HepG2 (cell line): ENCODE data around the gene UAP1L1. TPM values are rescaled to one million over a fixed set of nuclear protein-coding genes. Genes with fewer than 3 reads are reported as not detected.

Experiments
- ARID3A ChIP-seq: IDR thresholded peaks from 2 replicates; pipeline ENCODE4 v1.6.1; 2012; ENCODE audit warnings: low read depth, low read length, improper control_type of control experiment
- ATRX ChIP-seq: sonication (generic); formaldehyde crosslinking; IDR thresholded peaks from 2 replicates; pipeline ENCODE4 v1.4.0; 2020; ENCODE audit warnings: missing genetic modification reagents, borderline replicate concordance
- EZH2 ChIP-seq: conservative IDR thresholded peaks from 2 replicates; pipeline ENCODE4 v1.6.1; 2012; ENCODE audit warnings: mild to moderate bottlenecking, low read depth, low read length, moderate library complexity
- GTF2F1 ChIP-seq: fragments of 150-350 bp; IDR thresholded peaks from 2 replicates; pipeline ENCODE4 v1.6.1; 2014; ENCODE audit warnings: low read length
- HIC2 ChIP-seq: sonication (generic); formaldehyde crosslinking; IDR thresholded peaks from 2 replicates; pipeline ENCODE4 v1.9.0; 2022; ENCODE audit warnings: low read depth, missing genetic modification reagents
- IKZF4 ChIP-seq: sonication (generic); formaldehyde crosslinking; IDR thresholded peaks from 2 replicates; pipeline ENCODE4 v1.5.1; 2020; ENCODE audit warnings: borderline replicate concordance, mild to moderate bottlenecking, low read depth, missing genetic modification reagents; ENCODE audit errors: not compliant biosample characterization
- MTERF4 ChIP-seq: sonication (generic); formaldehyde crosslinking; IDR thresholded peaks from 2 replicates; pipeline ENCODE4 v1.8.0; 2023; ENCODE audit warnings: mild to moderate bottlenecking, missing genetic modification reagents
- PHF5A ChIP-seq: IDR thresholded peaks from one replicate; pipeline ENCODE4 v1.6.1; 2018; ENCODE audit warnings: low read depth, missing genetic modification reagents; ENCODE audit not compliant: unreplicated experiment
- PRMT3 ChIP-seq: sonication (generic); formaldehyde crosslinking; IDR thresholded peaks from 2 replicates; pipeline ENCODE4 v1.8.1; 2022; ENCODE audit warnings: low read depth, mild to moderate bottlenecking, moderate library complexity, missing genetic modification reagents, borderline replicate concordance
- RBM22 ChIP-seq: fragments of 200-400 bp; formaldehyde crosslinking; optimal IDR thresholded peaks from 2 replicates; pipeline ENCODE3; 2017; ENCODE audit warnings: mild to moderate bottlenecking, low read length, moderate library complexity
- ZFP62 ChIP-seq: sonication (generic); formaldehyde crosslinking; IDR thresholded peaks from 2 replicates; pipeline ENCODE4 v1.4.0; 2020; ENCODE audit warnings: missing genetic modification reagents
- ZMAT5 ChIP-seq: sonication (generic); formaldehyde crosslinking; IDR thresholded peaks from 2 replicates; pipeline ENCODE4 v1.5.0; 2020; ENCODE audit warnings: mild to moderate bottlenecking, low read depth, missing genetic modification reagents, borderline replicate concordance
- ZNF121 ChIP-seq: sonication (generic); formaldehyde crosslinking; IDR thresholded peaks from 2 replicates; pipeline ENCODE4 v1.5.0; 2020; ENCODE audit warnings: mild to moderate bottlenecking, missing genetic modification reagents
- ZNF800 ChIP-seq: sonication (generic); formaldehyde crosslinking; IDR thresholded peaks from 2 replicates; pipeline ENCODE4 v1.4.0; 2020; ENCODE audit warnings: missing genetic modification reagents
- polyA plus RNA-seq, 8 experiments: library from polyadenylated mRNA; depleted of rRNA in 3 of 8; stranded (reverse) in 7 of 8; unstranded in 1 of 8; fragments of >200 nt; fragmentation: Illumina TruSeq in 4 of 8; extraction: Trizol in 4 of 8; gene quantifications; 2 replicates each; pipeline versions ENCODE4 v1.2.1 to v1.2.3, GENCODE V29; 2011 to 2016; ENCODE audit warnings: low read depth in 4 of 8, missing spikeins in 1 of 8, mixed read lengths in 1 of 8; ENCODE audit not compliant: insufficient read depth in 1 of 8
- total RNA-seq, 5 experiments: library from RNA; depleted of rRNA; stranded (reverse); fragments of >200 nt; fragmentation: Illumina TruSeq; extraction: Trizol; gene quantifications; 2 replicates each; pipeline ENCODE4 v1.2.3, GENCODE V29; 2016; ENCODE audit warnings: low read depth in 1 of 5
- TF ChIP-seq, protein P1 (sequence below): sonication (generic); formaldehyde crosslinking; IDR thresholded peaks from 2 replicates; pipeline ENCODE4 v1.8.0; 2022; ENCODE audit warnings: mild to moderate bottlenecking, missing genetic modification reagents; ENCODE audit not compliant: insufficient replicate concordance
- TF ChIP-seq, protein P2 (sequence below): IDR thresholded peaks from 2 replicates; pipeline ENCODE4 v1.6.1; 2018; ENCODE audit warnings: missing genetic modification reagents, mild to moderate bottlenecking, missing compliant biosample characterization

The UAP1L1 gene
- total and polyA plus RNA-seq, 2 of the 13 experiments (the other 11 are each of a cell fraction or from before 2014, with no cell fraction given) = 5.4 to 6.4 TPM

GRCh38 chr9:137070906-137071275 lies 6.4 kb upstream of the UAP1L1 start (continued):
- no peak; the same call in 1 of the 2 replicates for TF ChIP-seq ZNF800 (CRISPR knock-in tag)
- TF ChIP-seq EZH2 = no peak
- peak; percentile 25 for TF ChIP-seq IKZF4
- no peak for TF ChIP-seq ZMAT5 (CRISPR knock-in tag)
- TF ChIP-seq PRMT3 (CRISPR knock-in tag) = no peak
- TF ChIP-seq ZFP62 (CRISPR knock-in tag) = no peak
- TF ChIP-seq ZNF121 (CRISPR knock-in tag) = peak; percentile 64
- TF ChIP-seq, protein P1, sequence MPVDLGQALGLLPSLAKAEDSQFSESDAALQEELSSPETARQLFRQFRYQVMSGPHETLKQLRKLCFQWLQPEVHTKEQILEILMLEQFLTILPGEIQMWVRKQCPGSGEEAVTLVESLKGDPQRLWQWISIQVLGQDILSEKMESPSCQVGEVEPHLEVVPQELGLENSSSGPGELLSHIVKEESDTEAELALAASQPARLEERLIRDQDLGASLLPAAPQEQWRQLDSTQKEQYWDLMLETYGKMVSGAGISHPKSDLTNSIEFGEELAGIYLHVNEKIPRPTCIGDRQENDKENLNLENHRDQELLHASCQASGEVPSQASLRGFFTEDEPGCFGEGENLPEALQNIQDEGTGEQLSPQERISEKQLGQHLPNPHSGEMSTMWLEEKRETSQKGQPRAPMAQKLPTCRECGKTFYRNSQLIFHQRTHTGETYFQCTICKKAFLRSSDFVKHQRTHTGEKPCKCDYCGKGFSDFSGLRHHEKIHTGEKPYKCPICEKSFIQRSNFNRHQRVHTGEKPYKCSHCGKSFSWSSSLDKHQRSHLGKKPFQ (CRISPR knock-in tag) = no peak
- TF ChIP-seq ARID3A = no peak
- no peak for TF ChIP-seq GTF2F1
- TF ChIP-seq MTERF4 (CRISPR knock-in tag) = no peak
- TF ChIP-seq, protein P2, sequence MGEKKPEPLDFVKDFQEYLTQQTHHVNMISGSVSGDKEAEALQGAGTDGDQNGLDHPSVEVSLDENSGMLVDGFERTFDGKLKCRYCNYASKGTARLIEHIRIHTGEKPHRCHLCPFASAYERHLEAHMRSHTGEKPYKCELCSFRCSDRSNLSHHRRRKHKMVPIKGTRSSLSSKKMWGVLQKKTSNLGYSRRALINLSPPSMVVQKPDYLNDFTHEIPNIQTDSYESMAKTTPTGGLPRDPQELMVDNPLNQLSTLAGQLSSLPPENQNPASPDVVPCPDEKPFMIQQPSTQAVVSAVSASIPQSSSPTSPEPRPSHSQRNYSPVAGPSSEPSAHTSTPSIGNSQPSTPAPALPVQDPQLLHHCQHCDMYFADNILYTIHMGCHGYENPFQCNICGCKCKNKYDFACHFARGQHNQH (CRISPR knock-in tag) = peak; percentile 38; the same call in 1 of the 2 replicates
- TF ChIP-seq PHF5A = no peak
- TF ChIP-seq HIC2 (CRISPR knock-in tag) = no peak
- no peak for TF ChIP-seq RBM22
- TF ChIP-seq ATRX (CRISPR knock-in tag) = no peak
